Astrocyte of the cerebellum (primary cell): ENCODE results near the gene ZC3H12A.

Source experiments
- DNase-seq: peaks from one replicate; pipeline ENCODE4 v3.0.0-alpha.2; 2011; ENCODE audit warnings: low read depth
- H3K4me3 ChIP-seq: 2 replicates; pipeline ENCODE4 v1.5.1; 2011; ENCODE audit warnings: mild to moderate bottlenecking, low read depth, low read length, moderate library complexity
- CTCF ChIP-seq: IDR thresholded peaks from 2 replicates; pipeline ENCODE4 v1.5.1; 2012; ENCODE audit warnings: low read length, low read depth, moderate library complexity, mild to moderate bottlenecking; ENCODE audit errors: missing control alignments
- in situ Hi-C: cut with HindIII; loops from 2 replicates; pipeline ENCODE4 v1.10.0; 2017; ENCODE audit warnings: low sequenced_read_pairs

ZC3H12A gene

GRCh38 chr1:37477946-37478345, 3.6 kb downstream of the ZC3H12A start:
- in situ Hi-C loops, result no loop called here
- no peak for DNase-seq
- peak overlapping the region; percentile 54 for H3K4me3 ChIP-seq
- no peak for TF ChIP-seq CTCF

GRCh38 chr1:37478451-37478881, 4.1 kb downstream of the ZC3H12A start:
- no peak for TF ChIP-seq CTCF
- no peak for DNase-seq
- in situ Hi-C loops, result no loop called here
- peak overlapping the region; percentile 29 for H3K4me3 ChIP-seq

- peak overlapping the region; percentile 29 for H3K4me3 ChIP-seq
- DNase-seq, result no peak
- in situ Hi-C loops, result no loop called here
- no peak for TF ChIP-seq CTCF
Observed at GRCh38 chr1:37478890-37479254, 4.5 kb downstream of the ZC3H12A start.

- TF ChIP-seq CTCF, result no peak
- in situ Hi-C loops, result no loop called here
- peak overlapping the region; percentile 29 for H3K4me3 ChIP-seq
- no peak for DNase-seq
Observed at GRCh38 chr1:37479255-37480124, 5.1 kb downstream of the ZC3H12A start.

GRCh38 chr1:37480125-37480466, 5.7 kb downstream of the ZC3H12A start:
- TF ChIP-seq CTCF, result no peak
- H3K4me3 ChIP-seq, result peak overlapping the region; percentile 29
- no peak for DNase-seq
- in situ Hi-C loops, result no loop called here

- TF ChIP-seq CTCF, result no peak
- in situ Hi-C loops, result no loop called here
- H3K4me3 ChIP-seq, result no peak overlapping the region
- no peak for DNase-seq
Observed at GRCh38 chr1:37480581-37481288, 6.4 kb downstream of the ZC3H12A start.
